ENCODE measurements around the gene FBXW8. TPM values are rescaled to one million over a fixed set of nuclear protein-coding genes. Genes with fewer than 3 reads are reported as not detected.

FBXW8 gene
- total RNA-seq, 1 experiment from 2014 or later: 15.3 TPM

DNA sequence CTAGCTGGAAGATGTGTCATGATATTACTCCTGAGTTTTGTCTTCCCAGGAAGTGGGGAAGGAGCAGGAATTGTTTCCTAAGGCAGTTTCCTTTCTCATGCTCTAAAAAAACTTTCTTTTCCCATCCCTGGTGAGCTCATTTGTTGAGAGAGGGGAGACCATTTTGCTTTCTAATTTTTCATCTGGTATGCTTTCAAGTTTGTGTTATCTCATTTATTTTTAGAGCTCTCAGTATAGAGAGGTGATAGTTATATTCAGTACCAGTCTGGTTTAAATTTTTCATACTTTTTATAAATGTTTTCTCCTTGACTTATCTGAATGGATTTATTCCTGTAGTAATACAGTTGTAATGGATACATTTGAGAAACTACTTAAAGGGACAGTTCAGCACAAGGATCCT, 79.6 kb downstream of the FBXW8 start:
- Mint-ChIP-seq H3K27me3 (ENCODE audit: low read depth) (no peaks in the 10 kb centered on the region), H3K4me3 (no peak overlapping the region), H3K4me1 (no peaks in the 10 kb centered on the region), H3K9me3 (no peaks in the 10 kb centered on the region), H3K36me3 (ENCODE audit: insufficient read depth in 1 of 3, low read depth in 3 of 3) (peaks cover 13 to 31% (median 21%) of the 10 kb centered on the region in 3 experiments; a peak in 6 of 7 replicates), H3K27ac (no peak overlapping the region)
- H3K56ac ChIP-seq (ENCODE audit: insufficient read length, low read depth, low read length): no peak overlapping the region
- no peak overlapping the region for H3T11ph ChIP-seq (ENCODE audit: low read length)
- no peak overlapping the region for H3K9ac ChIP-seq (ENCODE audit: extremely low read depth, insufficient read length, low read length)
- H2BK12ac ChIP-seq (ENCODE audit: insufficient read length, low read depth, low read length): no peak overlapping the region
- no peaks in the 10 kb centered on the region for H3K23me2 ChIP-seq (ENCODE audit: insufficient read length, low read depth, low read length, poor library complexity, severe bottlenecking)
- no peak overlapping the region for H3K27ac ChIP-seq (ENCODE audit: insufficient read length, low read depth, low read length)
- no peaks in the 10 kb centered on the region for H3K27me3 ChIP-seq (ENCODE audit: insufficient read depth, low read length)
- H3K4me2 ChIP-seq (ENCODE audit: insufficient read depth, insufficient read length, low read length): no peak overlapping the region
- TF ChIP-seq, protein P1, sequence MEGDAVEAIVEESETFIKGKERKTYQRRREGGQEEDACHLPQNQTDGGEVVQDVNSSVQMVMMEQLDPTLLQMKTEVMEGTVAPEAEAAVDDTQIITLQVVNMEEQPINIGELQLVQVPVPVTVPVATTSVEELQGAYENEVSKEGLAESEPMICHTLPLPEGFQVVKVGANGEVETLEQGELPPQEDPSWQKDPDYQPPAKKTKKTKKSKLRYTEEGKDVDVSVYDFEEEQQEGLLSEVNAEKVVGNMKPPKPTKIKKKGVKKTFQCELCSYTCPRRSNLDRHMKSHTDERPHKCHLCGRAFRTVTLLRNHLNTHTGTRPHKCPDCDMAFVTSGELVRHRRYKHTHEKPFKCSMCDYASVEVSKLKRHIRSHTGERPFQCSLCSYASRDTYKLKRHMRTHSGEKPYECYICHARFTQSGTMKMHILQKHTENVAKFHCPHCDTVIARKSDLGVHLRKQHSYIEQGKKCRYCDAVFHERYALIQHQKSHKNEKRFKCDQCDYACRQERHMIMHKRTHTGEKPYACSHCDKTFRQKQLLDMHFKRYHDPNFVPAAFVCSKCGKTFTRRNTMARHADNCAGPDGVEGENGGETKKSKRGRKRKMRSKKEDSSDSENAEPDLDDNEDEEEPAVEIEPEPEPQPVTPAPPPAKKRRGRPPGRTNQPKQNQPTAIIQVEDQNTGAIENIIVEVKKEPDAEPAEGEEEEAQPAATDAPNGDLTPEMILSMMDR (conservative IDR thresholded peaks at IDR 0.05): no peak
- no peak overlapping the region for H4K8ac ChIP-seq (replicated peaks; ENCODE audit: insufficient read length, low read depth, low read length)
- no peak overlapping the region for H3K14ac ChIP-seq (ENCODE audit: insufficient read depth, low read length)
- no peak overlapping the region for H4K5ac ChIP-seq (ENCODE audit: insufficient read length, low read depth, low read length)
- no peaks in the 10 kb centered on the region for H3K4me1 ChIP-seq (ENCODE audit: insufficient read depth, low read length)
- no peak overlapping the region for H2BK5ac ChIP-seq (ENCODE audit: insufficient read length, low read length)
- H2BK120ac ChIP-seq (ENCODE audit: low read depth, low read length, poor library complexity, severe bottlenecking): no peak overlapping the region
- H3K79me1 ChIP-seq (ENCODE audit: insufficient read depth, low read depth, low read length, poor library complexity, severe bottlenecking): no peaks in the 10 kb centered on the region
- no peaks in the 10 kb centered on the region for H3K79me2 ChIP-seq (ENCODE audit: insufficient read depth, low read length)
- no peak overlapping the region for H4K91ac ChIP-seq (ENCODE audit: insufficient read length, low read depth, low read length)
- no peak for DNase-seq
- no peak overlapping the region for H2BK20ac ChIP-seq (ENCODE audit: low read depth, low read length, poor library complexity, severe bottlenecking)
- no peak overlapping the region for H2AFZ ChIP-seq (ENCODE audit: low read length)
- H2BK15ac ChIP-seq (ENCODE audit: low read depth, low read length): no peak overlapping the region
- no peaks in the 10 kb centered on the region for H3K9me3 ChIP-seq (ENCODE audit: control insufficient read depth, low read depth, low read length)
- H3K18ac ChIP-seq (ENCODE audit: insufficient read length, low read depth, low read length): no peak overlapping the region
- H2AK5ac ChIP-seq (ENCODE audit: insufficient read length, low read length): no peak overlapping the region
- no peak overlapping the region for H3K4ac ChIP-seq (ENCODE audit: low read depth, low read length)
- H4K20me1 ChIP-seq (ENCODE audit: control insufficient read depth, insufficient read depth, insufficient read length): no peaks in the 10 kb centered on the region
- H3K23ac ChIP-seq (ENCODE audit: insufficient read length, low read depth, low read length): no peak overlapping the region
